HG03045 (cell line): ENCODE results near the gene CTSO.
"Not testable (repeated sequence)": the region's sequence is repeated elsewhere in the genome, so short reads cannot be mapped to it uniquely, and the experiment has no call there.

ENCODE experiments used
- ATAC-seq: cut with Tn5 transposase; IDR thresholded peaks from one replicate; pipeline ENCODE4 v1.9.1; 2021; ENCODE audit warnings: mild to moderate bottlenecking, moderate library complexity; ENCODE audit not compliant: unreplicated experiment

CTSO gene

DNA sequence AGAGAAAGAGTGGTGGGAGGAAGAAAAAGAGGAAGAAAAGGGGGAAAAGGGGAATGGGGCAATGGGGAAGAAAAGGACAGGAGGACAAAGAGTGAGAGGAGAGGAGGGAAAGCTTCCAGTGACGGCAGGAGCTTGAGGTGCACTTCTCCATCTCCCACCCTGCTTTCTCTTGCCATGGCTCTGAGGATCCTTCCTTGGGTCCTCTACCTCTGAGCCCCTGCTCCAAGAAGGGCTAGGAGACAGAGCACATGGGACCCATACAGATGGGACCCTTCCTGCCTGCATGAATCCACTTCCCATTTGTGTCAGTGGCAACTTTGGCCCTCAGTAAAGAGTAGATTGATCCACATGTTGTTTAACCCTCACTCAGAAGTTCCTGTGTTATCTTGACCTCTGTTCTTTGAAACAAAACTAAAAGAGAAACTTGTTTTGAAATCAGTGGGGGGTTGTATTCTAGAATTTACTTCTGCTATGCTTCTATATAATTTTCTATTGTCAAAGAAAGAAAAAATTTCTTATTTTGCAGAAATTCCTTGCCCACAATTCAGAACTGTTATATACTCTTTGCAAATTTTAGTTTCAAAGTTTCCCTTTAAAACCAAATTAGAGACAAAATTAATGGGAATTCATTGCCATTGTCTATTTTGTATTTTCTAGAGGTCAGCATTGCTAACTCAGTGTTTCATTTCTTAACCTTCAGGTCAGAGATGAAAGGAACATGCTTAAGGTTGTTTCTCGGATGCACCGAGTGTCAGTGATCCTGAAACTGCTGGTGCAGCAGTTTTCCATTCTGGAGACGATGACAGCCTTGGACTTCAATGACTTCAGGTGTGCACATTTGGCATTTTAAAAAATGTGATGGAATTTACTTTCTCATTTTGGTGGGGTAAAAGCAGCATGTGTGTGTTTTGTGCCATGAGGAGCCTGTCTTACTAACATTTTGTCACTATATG, 45.2 kb downstream of the CTSO start:
- ATAC-seq = no peak

DNA sequence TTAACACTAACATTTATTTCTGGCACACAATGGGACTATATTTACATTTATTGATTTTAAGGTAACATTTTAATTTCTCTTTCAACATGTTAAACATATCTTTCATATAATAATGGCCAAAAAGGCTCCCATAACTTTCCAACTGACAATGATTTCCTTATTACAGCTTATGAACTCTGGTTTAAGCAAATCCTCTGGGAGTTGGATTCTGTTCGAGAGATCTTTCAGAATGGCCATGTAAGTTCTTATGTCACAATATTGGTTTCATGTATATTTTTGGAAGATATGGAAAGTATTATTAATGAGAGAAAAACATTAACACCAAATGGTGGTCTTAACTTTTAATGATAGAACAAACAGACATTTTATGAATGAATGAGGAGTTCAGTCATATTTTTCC, 46.1 kb downstream of the CTSO start:
- ATAC-seq = no peak

DNA sequence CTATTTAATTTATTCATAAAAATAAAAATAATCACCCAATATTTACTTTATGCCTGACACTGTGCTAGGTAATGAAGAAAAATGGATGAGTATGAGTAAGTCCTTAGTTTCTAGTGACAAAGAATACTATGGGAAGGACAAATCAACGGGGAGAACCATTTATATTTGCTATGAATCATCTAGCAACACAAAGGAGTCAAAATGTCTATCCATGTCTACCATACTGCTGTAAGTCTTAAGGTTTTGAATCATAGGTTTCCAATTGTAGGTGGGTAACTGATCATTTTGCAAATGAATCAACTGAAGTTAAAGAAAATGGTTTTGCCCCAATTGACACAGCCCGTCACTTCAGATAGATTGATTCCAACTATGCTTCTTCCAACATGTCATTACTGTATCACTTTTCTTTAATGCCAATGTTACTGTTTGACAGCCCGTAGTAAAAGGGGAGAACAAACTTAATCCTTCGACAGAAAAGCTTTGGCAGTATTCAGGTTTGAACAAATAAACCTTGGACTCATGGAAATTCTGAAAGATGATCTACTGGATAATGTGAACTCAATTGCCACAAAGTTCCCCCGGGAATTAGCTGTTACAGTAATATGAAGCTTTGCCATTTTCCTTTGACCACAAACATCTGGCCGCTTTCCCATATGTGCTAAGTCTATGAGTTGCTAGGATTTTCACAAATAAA, 47.0 kb downstream of the CTSO start:
- no peak for ATAC-seq

DNA sequence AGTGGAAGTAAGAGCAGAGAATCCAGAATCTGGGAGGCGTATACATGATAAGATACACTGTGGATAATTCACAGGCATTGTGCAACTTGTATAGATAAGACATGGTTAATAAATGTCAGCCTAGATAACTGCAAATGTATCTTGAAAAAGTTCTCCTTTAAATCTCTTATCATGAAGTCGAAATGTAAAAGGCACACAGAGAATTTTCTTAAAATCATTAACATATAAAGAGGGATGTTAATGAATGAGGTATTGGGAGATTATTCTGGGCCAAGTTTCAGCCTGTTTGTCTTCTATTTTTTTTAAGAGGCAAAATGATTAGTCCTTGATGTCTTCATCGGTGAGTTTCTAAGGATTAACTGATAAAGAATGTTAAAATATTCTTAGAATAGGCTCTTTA, 49.3 kb downstream of the CTSO start:
- ATAC-seq = no peak

DNA sequence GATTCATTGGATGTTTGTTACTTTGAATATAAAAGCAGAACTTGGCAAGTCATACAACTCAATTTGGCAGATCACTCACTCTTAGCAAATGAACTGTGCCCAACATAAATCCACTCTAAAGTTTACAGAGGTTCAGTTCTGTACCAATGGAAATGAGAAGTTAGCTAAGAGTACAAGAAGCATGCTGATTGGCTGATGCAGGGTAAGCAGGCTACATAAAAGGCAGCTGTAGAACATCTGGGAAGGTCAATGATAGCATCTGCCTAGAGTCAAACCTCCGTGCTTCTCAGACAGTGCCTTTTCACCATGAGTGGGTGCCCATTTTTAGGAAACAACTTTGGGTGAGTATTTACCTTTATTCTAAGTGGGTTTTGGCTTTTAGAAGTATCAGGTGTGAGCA, 50.2 kb downstream of the CTSO start, which contains the start of gene TDO2:
TDO2 (plus strand) TSS at position 244 of the 400 bp plus-strand sequence; CDS start at position 307, 63 bp downstream.
- no peak for ATAC-seq

DNA sequence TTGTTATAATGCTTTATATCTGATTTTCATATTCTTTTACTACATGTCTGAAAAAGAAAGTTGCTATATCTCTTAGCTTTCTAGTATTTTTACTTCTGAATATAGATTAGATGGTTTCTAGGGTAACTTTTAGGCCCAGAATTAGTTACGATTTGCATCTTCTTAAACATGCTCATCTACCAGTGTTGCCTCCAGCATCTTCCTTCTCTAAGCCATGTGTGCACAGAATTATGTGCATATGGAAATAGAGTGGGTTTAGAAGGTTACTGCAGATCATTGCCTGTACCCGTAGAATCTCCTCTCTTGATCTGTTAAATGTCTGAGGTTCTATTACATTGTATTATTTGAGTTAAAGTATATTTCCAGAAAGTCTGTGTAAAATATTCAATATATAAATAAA, 52.7 kb downstream of the CTSO start:
- ATAC-seq = no peak

DNA sequence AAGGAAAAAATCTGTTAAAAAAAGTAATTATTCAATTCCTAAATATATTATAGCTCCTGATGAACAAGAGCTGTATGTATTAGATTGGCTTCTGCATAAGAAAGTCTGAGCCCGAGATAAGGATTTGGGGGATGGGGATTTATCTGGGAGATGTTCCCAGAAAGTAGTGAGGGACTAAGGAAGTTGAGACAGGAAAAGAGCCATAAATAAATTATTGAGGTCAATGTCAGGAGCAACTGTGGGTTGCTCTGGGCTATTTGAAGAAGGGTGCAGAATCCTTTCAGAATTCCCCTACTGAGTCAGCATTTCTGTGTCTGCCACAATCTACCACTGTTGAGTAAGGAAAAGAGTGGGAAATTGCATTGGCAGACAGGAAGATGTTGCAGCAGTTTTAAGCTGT, 53.3 kb downstream of the CTSO start:
- no peak for ATAC-seq

DNA sequence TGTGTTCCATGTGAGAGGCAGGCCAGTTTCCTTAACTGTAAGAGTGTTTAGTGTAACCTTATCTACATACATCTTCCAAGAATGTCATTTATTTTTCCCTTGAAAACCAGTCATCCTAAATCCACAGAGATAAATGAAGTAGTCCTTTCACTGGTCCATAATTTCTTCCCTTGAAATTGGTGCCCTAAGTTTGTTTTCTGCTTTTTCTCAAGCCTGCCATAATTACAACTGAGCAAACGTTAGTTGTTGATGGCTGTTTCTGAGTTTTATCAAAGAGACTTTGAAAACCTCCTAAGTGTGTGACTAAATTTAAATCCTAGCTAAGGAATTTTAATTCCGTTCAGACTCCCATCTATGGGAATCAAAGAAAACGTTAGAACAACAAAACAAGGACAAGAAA, 53.8 kb downstream of the CTSO start:
- no peak for ATAC-seq

DNA sequence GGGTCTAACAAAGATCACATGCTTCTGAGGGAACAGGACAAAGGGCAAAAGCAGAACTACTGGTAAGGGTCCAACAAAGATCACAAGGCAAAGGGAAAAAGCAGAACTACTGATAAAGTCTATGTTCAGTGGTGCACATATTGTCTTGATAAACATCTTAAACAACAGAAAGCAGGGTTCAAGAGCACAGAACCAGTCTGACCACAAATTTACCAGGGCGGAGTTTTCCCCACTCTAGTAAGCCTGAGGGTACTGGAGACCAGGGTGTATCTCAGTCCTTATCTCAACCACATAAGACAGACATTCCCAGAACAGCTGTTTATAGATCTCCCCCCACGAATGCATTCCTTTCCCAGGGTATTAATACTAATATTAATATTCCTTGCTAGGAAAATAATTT, 55.3 kb downstream of the CTSO start:
- ATAC-seq = not testable (repeated sequence)

DNA sequence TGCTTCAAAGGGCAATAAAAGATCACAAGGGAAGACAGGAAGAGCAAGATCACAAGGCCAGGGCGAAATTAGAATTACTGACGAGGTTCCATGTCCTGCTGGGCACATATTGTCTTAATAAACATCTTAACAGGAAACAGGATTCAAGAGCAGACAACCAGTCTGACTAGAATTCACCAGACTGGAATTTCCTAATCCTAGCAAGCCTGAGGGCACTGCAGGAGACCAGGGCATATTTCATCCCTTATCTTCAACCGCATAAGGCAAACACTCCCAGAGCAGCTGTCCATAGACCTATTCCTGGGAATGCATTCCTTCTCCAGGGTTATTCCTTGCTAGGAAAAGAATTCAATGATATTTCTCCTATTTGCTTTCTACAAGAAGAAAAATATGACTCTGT, 62.6 kb downstream of the CTSO start:
- no peak for ATAC-seq

DNA sequence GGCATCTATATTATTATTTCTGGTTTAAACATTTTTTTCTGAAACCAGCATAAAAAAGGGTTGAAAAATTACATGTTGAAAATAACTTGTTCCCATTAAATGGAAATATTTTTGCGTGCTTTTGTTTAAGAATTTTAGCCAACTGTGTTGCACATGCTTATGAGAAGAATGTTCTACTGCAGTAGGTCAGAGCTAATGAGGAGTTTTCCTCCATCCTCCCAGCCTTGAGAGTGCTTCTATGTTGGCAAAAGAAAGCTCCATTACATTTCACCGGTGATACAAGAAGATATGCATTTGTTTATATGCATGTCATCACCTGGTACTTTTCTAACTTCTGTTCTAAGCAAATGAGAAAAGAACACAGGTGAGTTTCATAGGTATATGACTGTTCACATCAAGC, 63.7 kb downstream of the CTSO start:
- ATAC-seq = no peak

DNA sequence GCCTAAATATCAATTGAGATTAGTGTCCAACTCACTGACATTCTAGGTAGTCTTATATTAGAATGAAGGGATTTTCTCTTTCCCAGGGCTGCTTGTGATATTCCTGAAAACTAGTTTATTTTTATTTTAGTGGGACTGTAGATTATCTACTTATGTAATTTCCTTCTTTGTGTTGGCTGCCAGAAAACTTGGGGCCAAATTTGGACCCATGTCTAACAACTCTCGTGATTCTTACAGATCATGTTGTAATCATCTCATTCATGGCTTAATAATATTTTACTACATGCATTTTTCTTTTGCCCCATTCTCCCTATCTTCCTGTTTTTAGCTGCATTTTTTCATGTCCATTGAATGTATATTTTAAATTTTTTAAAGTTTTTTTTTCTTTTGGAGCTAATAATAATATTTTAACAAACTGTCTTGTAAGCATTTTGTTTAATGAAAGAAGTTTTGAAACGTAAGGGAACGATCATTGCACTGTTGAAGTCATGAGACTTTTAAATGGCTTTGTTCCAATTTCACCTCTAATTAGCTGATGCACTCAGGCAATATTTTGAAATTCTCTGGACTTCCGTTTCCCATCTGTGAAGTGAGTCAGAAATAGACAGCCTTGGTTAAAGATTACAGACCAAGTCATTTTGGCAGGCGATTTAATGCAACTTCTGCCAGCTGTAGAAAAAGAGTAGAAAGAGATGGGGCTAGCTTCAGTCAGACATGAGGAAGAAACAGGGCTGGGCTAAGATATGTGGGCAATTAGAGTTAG, 64.5 kb downstream of the CTSO start:
- no peak for ATAC-seq

DNA sequence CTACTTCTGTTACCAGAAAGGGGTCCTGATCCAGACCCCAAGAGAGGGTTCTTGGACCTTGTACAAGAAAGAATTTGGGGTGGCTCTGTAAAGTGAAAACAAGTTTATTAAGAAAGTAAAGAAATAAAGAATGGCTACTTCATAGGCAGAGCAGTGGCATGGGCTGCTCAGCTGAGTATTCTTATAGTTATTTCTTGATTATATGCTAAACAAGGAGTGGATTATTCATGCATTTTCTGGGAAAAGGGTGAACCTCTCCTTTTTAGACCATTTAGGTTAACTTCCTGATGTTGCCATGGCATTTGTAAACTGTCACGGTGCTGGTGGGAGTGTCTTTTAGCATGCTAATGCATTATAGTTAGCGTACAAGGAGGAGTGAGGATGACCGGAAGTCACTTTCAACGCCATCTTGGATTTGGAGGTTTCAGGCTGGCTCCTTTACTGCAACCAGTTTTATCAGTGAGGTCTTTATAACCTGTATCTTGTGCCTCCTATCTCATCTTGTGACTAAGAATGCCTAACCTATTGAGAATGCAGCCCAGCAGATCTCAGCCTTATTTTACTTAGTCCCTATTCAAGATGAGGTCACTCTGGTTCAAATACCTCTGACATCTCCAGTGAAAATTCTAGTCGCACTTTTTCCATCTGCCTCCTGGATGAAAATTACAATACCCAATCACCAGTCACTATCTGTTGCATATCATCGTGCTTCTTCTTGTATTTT, 65.7 kb downstream of the CTSO start:
- ATAC-seq = no peak

DNA sequence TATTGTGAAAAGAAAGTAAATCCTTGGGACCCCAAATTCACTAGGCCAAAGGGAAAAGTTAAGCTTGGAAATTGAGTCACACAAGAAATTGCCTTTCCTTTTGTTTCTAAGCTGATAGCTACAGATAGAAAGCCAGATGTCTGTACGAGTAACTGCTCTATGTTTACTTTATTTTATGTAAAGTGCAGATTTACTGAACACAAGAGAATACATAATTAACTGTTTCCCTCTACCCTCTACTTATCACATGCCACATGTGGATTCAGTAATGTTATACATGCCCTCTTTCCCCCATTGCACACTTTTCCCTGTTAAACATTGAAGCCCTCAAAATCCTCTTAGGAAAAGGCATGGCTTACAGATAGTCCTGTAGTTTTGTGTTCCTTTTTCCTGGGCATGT, 66.6 kb downstream of the CTSO start:
- no peak for ATAC-seq

DNA sequence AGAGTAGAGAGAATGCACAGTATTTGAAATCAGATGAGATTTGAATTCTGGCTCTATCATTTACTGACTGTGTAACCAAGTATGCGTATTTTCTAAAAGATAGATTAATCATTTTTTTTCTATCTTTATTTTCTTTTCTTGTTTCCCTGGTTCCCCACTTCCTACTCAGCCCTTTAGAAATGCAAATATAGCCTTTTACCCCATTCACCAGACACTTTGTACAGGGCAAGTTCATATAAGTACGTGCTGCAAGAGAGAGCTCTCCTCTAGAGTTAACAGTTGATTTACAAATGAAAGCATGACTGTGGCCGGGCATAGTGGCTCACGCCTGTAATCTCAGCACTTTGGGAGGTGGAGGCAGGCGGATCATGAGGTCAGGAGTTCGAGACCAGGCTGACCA, 68.0 kb downstream of the CTSO start:
- no peak for ATAC-seq

DNA sequence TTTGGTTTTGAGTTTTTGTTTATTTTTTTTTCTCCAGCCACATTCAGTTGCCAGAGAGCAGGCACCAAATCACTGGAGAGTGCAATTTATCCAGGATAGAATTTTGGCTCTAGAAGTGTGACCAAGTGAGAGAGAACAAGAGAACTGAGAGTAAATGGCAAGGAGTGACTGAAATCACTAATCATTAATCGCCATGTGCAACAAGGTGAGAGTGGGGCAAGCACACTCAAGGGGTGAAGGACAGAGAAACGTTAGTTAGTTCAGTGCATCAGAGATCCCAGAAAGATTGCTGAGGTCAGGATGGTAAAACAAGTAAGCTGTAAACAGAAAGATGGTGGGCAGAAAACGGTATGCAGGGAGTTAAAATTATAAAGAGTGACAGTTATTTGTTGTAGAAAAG, 69.8 kb downstream of the CTSO start:
- ATAC-seq = no peak

DNA sequence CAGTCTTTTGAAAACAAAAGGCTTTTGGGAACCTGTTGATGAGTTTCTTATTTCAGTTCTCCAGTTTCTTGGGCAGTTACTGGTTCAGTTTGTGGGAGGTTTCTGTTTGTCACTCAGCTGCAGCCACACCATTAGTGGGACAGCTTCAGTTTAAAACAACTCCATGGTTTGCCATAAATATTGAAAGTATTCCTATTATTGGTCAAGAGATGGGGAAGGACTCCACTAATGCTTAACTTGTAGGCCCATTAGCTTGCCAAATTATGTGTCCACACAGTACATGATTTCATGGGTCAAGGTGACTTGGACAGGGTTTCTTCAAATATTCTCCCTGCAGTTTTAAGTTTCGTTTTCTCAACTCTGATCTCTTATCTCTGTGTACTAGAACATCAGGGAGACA, 72.1 kb downstream of the CTSO start:
- ATAC-seq = peak; percentile 44

DNA sequence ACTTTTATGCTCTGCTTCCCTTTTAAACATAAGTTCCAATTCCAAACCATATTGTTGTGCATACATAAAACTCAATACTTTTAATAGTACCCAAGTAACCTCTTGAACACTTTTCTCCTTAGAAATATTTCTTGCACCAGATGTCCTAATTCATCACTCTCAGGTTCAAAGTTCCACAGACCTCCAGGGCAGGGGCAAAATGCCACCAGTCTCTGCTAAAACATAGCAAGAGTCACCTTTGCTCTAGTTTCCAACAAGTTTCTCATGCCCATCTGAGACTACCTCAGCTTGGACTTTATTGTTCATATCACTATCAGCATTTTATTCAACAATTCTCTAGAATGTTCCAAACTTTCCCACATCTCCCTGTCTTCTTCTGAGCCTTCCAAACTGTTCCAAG, 73.9 kb downstream of the CTSO start:
- ATAC-seq = no peak

DNA sequence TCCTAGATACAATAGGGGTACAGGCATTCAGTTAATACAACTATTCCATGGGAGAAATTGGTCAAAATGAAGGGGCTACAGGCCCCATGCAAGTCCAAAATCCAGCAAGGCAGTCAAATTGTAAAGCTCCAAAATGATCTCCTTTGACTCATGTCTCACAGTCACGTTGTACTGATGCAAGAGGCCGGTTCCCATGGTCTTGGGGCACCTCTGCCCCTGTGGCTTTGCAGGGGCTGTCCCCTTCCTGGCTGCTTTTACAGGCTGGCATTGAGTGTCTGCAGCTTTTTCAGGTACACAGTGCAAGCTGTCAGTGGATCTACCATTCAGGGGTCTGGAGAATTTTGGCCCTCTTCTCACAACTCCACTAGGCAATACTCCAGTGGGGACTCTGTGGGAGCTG, 75.1 kb downstream of the CTSO start:
- ATAC-seq = no peak

DNA sequence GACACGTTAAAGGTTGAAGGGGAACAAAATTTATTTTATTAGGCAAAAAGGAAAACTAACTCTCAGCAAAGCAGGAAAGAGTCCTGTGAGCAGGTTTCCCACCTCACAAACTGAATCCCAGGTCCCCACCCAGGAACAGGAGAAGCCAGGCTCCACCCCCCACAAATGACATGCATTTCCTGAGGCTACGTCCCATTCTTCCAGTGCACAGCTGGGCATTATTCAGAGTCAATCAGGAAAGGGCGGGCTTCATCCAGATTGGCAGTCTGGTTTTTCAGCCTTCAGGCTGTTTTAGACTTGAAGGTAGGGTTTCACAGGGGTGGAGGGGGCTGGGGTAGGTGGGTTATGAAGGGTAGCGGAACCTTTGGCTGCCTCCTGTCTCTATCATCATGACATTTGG, 75.7 kb downstream of the CTSO start:
- ATAC-seq = no peak

DNA sequence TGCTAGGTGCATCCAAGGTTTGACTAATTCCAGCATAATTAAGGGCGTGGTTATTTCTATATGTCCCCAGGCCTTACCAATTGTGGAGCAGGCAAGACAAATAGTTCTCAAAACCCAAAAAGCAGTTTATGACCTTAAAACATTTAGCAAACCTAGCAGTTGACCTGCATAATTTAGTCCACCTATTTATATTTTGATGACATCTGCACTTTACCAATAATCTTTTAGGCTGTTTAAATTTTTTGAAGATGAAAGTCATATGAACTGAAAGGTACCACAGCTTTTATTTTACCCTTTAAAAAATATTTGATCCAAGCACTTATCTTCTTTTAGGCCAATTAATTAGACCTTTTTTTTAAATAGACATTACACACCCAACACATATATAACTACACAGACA, 77.8 kb downstream of the CTSO start:
- ATAC-seq = no peak
